ENCODE measurements around the gene ME1. TPM values are rescaled to one million over a fixed set of nuclear protein-coding genes. Genes with fewer than 3 reads are reported as not detected.
A peak's percentile ranks its signal among the peaks of the same experiment; 100 is the strongest.

ME1 gene
- total RNA-seq, 1 experiment from 2014 or later: 7.8 TPM

GRCh38 chr6:83192871-83193746 lies 237.7 kb downstream of the ME1 start, which contains the start of the genes PGM3 and RWDD2A:
Gene PGM3, minus strand, starts transcription at chr6:83193265. Its CDS starts 2,253 bp downstream, at chr6:83191012.
Gene RWDD2A, plus strand, starts transcription at chr6:83193357. Its CDS starts 1,095 bp downstream, at chr6:83194452.
- Histone ChIP-seq H3K9ac (ENCODE audit: extremely low read depth, insufficient read length, low read length) (peak within 1 kb of the TSS; percentile 55), H2AFZ (ENCODE audit: low read length) (no peak within 1 kb of the TSS), H4K5ac (ENCODE audit: insufficient read length, low read depth, low read length) (no peak within 1 kb of the TSS), H3K4me1 (ENCODE audit: insufficient read depth, low read length) (no peaks in the 10 kb centered on the region), H4K20me1 (ENCODE audit: control insufficient read depth, insufficient read depth, insufficient read length) (no peaks in the 10 kb centered on the region), H4K91ac (ENCODE audit: insufficient read length, low read depth, low read length) (no peak within 1 kb of the TSS), H2BK20ac (ENCODE audit: low read depth, low read length, poor library complexity, severe bottlenecking) (no peak within 1 kb of the TSS), H4K8ac (replicated peaks; ENCODE audit: insufficient read length, low read depth, low read length) (no peak within 1 kb of the TSS), H3K27ac (ENCODE audit: insufficient read length, low read depth, low read length) (no peak within 1 kb of the TSS), H3K79me1 (ENCODE audit: insufficient read depth, low read depth, low read length, poor library complexity, severe bottlenecking) (no peaks in the 10 kb centered on the region), H3K4me2 (ENCODE audit: insufficient read depth, insufficient read length, low read length) (peak within 1 kb of the TSS; percentile 91), H2BK5ac (ENCODE audit: insufficient read length, low read length) (no peak within 1 kb of the TSS), H3K79me2 (ENCODE audit: insufficient read depth, low read length) (peaks cover 3% of the 10 kb centered on the region; the same call in 1 of the 2 replicates), H2AK5ac (ENCODE audit: insufficient read length, low read length) (no peak within 1 kb of the TSS), H3T11ph (ENCODE audit: low read length) (no peak within 1 kb of the TSS), H3K23me2 (ENCODE audit: insufficient read length, low read depth, low read length, poor library complexity, severe bottlenecking) (peaks cover 8% of the 10 kb centered on the region), H2BK15ac (ENCODE audit: low read depth, low read length) (no peak within 1 kb of the TSS), H3K23ac (ENCODE audit: insufficient read length, low read depth, low read length) (no peak within 1 kb of the TSS), H3K14ac (ENCODE audit: insufficient read depth, low read length) (peak within 1 kb of the TSS; percentile 81), H3K18ac (ENCODE audit: insufficient read length, low read depth, low read length) (no peak within 1 kb of the TSS), H3K4ac (ENCODE audit: low read depth, low read length) (no peak within 1 kb of the TSS), H3K9me3 (ENCODE audit: control insufficient read depth, low read depth, low read length) (no peaks in the 10 kb centered on the region), H3K27me3 (ENCODE audit: insufficient read depth, low read length) (no peaks in the 10 kb centered on the region), H2BK12ac (ENCODE audit: insufficient read length, low read depth, low read length) (no peak within 1 kb of the TSS), H3K56ac (ENCODE audit: insufficient read length, low read depth, low read length) (no peak within 1 kb of the TSS), H2BK120ac (ENCODE audit: low read depth, low read length, poor library complexity, severe bottlenecking) (no peak within 1 kb of the TSS)
- peak; percentile 91 for DNase-seq
- no CpG with 5 or more reads among the region's 88 CpGs for WGBS (ENCODE audit: extremely low coverage, insufficient read length, low lambda C conversion rate)
- Mint-ChIP-seq H3K9me3 (no peaks in the 10 kb centered on the region), H3K27ac (peak within 1 kb of the TSS; percentile 96 to 98 (median 97)), H3K36me3 (ENCODE audit: insufficient read depth in 1 of 3, low read depth in 3 of 3) (peaks cover 15 to 52% (median 51%) of the 10 kb centered on the region in 3 experiments), H3K27me3 (ENCODE audit: low read depth) (no peaks in the 10 kb centered on the region), H3K4me3 (peak within 1 kb of the TSS; percentile 98), H3K4me1 (peaks cover 17 to 24% of the 10 kb centered on the region in 2 experiments)
- TF ChIP-seq CTCF (conservative IDR thresholded peaks at IDR 0.05): no peak
